ENCODE measurements around the gene BMPR1B.

- no peak for TF ChIP-seq POLR2A (IDR thresholded peaks at IDR 0.05; ENCODE audit: low read depth, low read length)
- no peak for TF ChIP-seq SPI1 (IDR thresholded peaks at IDR 0.05; ENCODE audit: low read depth, low read length)
- TF ChIP-seq POLR2AphosphoS5 (IDR thresholded peaks at IDR 0.05; ENCODE audit: low read depth, low read length) = no peak
- TF ChIP-seq TAF1 (IDR thresholded peaks at IDR 0.05; ENCODE audit: low read depth, low read length) = no peak
Observed at GRCh38 chr4:95153182-95153581, 395.4 kb downstream of the BMPR1B start.

All from GM12891 (cell line).